ENCODE data around the gene CLSTN2.

DNA sequence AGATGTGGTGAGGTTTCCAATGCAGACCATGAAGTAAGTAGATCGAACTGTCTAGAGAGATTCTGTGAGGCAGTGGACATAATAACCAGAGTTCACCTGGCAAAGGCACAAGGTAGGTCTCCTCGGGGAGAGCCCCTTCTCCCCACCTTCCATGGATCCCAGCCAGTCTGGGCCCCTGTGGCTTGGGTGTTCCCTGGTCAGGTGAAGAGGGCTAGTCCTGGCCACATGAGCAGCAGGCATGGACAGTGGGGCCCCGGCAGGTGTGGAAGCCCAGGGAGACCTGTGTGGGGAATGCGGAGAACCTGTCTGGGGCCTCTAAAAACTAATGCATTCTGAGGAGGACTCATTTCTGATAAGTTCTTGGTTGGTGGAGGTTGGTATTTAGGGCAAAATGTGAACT, 501.4 kb downstream of the CLSTN2 start:
- TF ChIP-seq, protein P1, sequence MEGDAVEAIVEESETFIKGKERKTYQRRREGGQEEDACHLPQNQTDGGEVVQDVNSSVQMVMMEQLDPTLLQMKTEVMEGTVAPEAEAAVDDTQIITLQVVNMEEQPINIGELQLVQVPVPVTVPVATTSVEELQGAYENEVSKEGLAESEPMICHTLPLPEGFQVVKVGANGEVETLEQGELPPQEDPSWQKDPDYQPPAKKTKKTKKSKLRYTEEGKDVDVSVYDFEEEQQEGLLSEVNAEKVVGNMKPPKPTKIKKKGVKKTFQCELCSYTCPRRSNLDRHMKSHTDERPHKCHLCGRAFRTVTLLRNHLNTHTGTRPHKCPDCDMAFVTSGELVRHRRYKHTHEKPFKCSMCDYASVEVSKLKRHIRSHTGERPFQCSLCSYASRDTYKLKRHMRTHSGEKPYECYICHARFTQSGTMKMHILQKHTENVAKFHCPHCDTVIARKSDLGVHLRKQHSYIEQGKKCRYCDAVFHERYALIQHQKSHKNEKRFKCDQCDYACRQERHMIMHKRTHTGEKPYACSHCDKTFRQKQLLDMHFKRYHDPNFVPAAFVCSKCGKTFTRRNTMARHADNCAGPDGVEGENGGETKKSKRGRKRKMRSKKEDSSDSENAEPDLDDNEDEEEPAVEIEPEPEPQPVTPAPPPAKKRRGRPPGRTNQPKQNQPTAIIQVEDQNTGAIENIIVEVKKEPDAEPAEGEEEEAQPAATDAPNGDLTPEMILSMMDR (conservative IDR thresholded peaks at IDR 0.05 in 1 of 2, IDR thresholded peaks at IDR 0.05 in 1 of 2; ENCODE audit: extremely low read depth in 1 of 2, insufficient read depth in 1 of 2, low read depth in 1 of 2, low read length in 2 of 2) = no peak
- no peak for TF ChIP-seq EZH2 (IDR thresholded peaks at IDR 0.05; ENCODE audit: borderline replicate concordance, low read length)
